ENCODE data around the gene PAPSS2.

PAPSS2 gene

GRCh38 chr10:87632454-87632853 lies 27.2 kb upstream of the PAPSS2 start:
- H3K4me3 ChIP-seq: no peak overlapping the region
- H3K27ac ChIP-seq: no peak overlapping the region
- DNase-seq (ENCODE audit: low spot score): no peak
- no peak for TF ChIP-seq CTCF (IDR thresholded peaks at IDR 0.05)

- DNase-seq (ENCODE audit: low spot score): no peak
- Histone ChIP-seq H3K27ac (no peak overlapping the region), H3K4me3 (no peak overlapping the region)
- TF ChIP-seq CTCF (IDR thresholded peaks at IDR 0.05): no peak
Measured at GRCh38 chr10:87634311-87634710, 25.4 kb upstream of the PAPSS2 start.

- Histone ChIP-seq H3K4me3 (no peak overlapping the region), H3K27ac (no peak overlapping the region)
- no peak for DNase-seq (ENCODE audit: low spot score)
- no peak for TF ChIP-seq CTCF (IDR thresholded peaks at IDR 0.05)
Measured at GRCh38 chr10:87635498-87636312, 24.0 kb upstream of the PAPSS2 start.

- no peak for TF ChIP-seq CTCF (IDR thresholded peaks at IDR 0.05)
- Histone ChIP-seq H3K27ac (no peak overlapping the region), H3K4me3 (no peak overlapping the region)
- DNase-seq (ENCODE audit: low spot score): no peak
Measured at GRCh38 chr10:87636313-87636915, 23.3 kb upstream of the PAPSS2 start.

- H3K27ac ChIP-seq: no peak overlapping the region
- TF ChIP-seq CTCF (IDR thresholded peaks at IDR 0.05): no peak
- no peak overlapping the region for H3K4me3 ChIP-seq
- DNase-seq (ENCODE audit: low spot score): no peak
Measured at GRCh38 chr10:87639493-87639892, 20.2 kb upstream of the PAPSS2 start.

- Histone ChIP-seq H3K4me3 (no peak overlapping the region), H3K27ac (no peak overlapping the region)
- no peak for TF ChIP-seq CTCF (IDR thresholded peaks at IDR 0.05)
- no peak for DNase-seq (ENCODE audit: low spot score)
Measured at GRCh38 chr10:87640043-87640442, 19.6 kb upstream of the PAPSS2 start.

GRCh38 chr10:87642486-87642885 lies 17.2 kb upstream of the PAPSS2 start:
- Histone ChIP-seq H3K27ac (no peak overlapping the region), H3K4me3 (no peak overlapping the region)
- no peak for DNase-seq (ENCODE audit: low spot score)
- TF ChIP-seq CTCF (IDR thresholded peaks at IDR 0.05): no peak
